Adrenal gland (tissue), 12 donors: ENCODE results near the gene E2F1. TPM values are rescaled to one million over a fixed set of nuclear protein-coding genes. Genes with fewer than 3 reads are reported as not detected.

Source experiments
- DNase-seq, 7 donors: peaks; one replicate each; pipeline ENCODE4 v3.0.0-alpha.2; 2019 to 2020
- H3K27ac ChIP-seq, 5 donors: fragments of 200-600 bp; sonication (generic) in 4 of 5; 1 replicate in 3 of 5; 2 replicates in 2 of 5; pipeline versions ENCODE4 v1.5.1 to v1.8.0; 2016 to 2020; ENCODE audit warnings: mild to moderate bottlenecking in 1 of 5
- H3K27me3 ChIP-seq: fragments of 200-600 bp; 2 replicates; pipeline ENCODE4 v1.8.0; 2021
- H3K36me3 ChIP-seq, 2 donors: fragments of 200-600 bp; replicated peaks in 1 of 2; 1 replicate in 1 of 2; 2 replicates in 1 of 2; pipeline versions ENCODE4 v1.5.1 to v1.8.0; 2018 to 2022
- H3K4me1 ChIP-seq, 2 donors: fragments of 200-600 bp; replicated peaks in 1 of 2; 1 replicate in 1 of 2; 2 replicates in 1 of 2; pipeline versions ENCODE4 v1.5.1 to v1.8.0; 2018 to 2021
- H3K4me3 ChIP-seq, 4 donors: fragments of 200-600 bp; sonication (generic) in 3 of 4; one replicate each; pipeline ENCODE4 v1.5.1; 2016 to 2018
- H3K9me3 ChIP-seq, 3 donors: fragments of 200-600 bp; sonication (generic) in 1 of 3; replicated peaks in 1 of 3; 1 replicate in 2 of 3; 2 replicates in 1 of 3; pipeline versions ENCODE4 v1.5.1 to v1.8.0; 2016 to 2021
- POLR2A ChIP-seq, 2 donors: fragments of 450-650 bp; IDR thresholded peaks; one replicate each; pipeline ENCODE4 v1.6.1; 2017; ENCODE audit warnings: antibody characterized with exemption in 2 of 2, mild to moderate bottlenecking in 2 of 2, moderate library complexity in 1 of 2
- WGBS, 4 donors: extraction: QIAGEN DNeasy Blood & Tissue Kit in 2 of 4; methylation state at CpG; one replicate each; pipeline versions ENCODE4 v1.1.5 to v1.1.7; 2013 to 2017; 5-methylcytosine and 5-hydroxymethylcytosine counted together
- intact Hi-C, 2 donors: fragments of 100-400 bp; cut with DNase I; formaldehyde crosslinking; loops; one replicate each; pipeline versions ENCODE4 v1.14.1 to v1.15.0; 2022 to 2023
- polyA plus RNA-seq, 3 donors: library from polyadenylated mRNA; stranded (reverse); fragments of 200-250 nt in 2 of 3; fragments of 350-450 nt in 1 of 3; fragmentation: Illumina TruSeq in 1 of 3; extraction: RNeasy Lipid Tissue Mini Kit (QIAGEN cat#74804) in 1 of 3; gene quantifications; one replicate each; pipeline ENCODE4 v1.2.3, GENCODE V29; 2013 to 2014
- total RNA-seq, 9 donors: library from RNA; depleted of rRNA in 4 of 9; stranded (reverse); fragments of >200 nt in 4 of 9; fragments of 120-200 nt in 1 of 9; fragmentation: NEBNext Ultra II Directional in 1 of 9; extraction: Animal tissue kit (Norgen Biotek cat#: 25700) in 1 of 9; gene quantifications; one replicate each; pipeline versions ENCODE4 v1.1.0 to v1.2.4, GENCODE V29; 2013 to 2023
- TF ChIP-seq, protein P1 (sequence below), 6 experiments: fragments of 450-650 bp in 4 of 6; fragments of 200-600 bp in 2 of 6; sonication (generic) in 1 of 6; IDR thresholded peaks; 1 replicate in 5 of 6; 2 replicates in 1 of 6; pipeline versions ENCODE4 v1.5.1 to v1.8.0; 2016 to 2021; ENCODE audit warnings: antibody characterized with exemption in 6 of 6, mild to moderate bottlenecking in 2 of 6, moderate library complexity in 1 of 6
- donor health status: healthy with polysubstance abuse.
- donor health status: Bipolar disorder and iron deficiency.
- donor health status: DM: yes; HTN: yes; CAD: no.
- donor health status: DM: no; HTN: no; CAD: no.
- donor health status: DM: no; HTN: no; CAD: no.
- donor health status: DM: yes; HTN: yes; CAD: no.

E2F1 gene
- total and polyA plus RNA-seq, 12 donors: 3.0 to 15.7 (median 5.7) TPM

DNA sequence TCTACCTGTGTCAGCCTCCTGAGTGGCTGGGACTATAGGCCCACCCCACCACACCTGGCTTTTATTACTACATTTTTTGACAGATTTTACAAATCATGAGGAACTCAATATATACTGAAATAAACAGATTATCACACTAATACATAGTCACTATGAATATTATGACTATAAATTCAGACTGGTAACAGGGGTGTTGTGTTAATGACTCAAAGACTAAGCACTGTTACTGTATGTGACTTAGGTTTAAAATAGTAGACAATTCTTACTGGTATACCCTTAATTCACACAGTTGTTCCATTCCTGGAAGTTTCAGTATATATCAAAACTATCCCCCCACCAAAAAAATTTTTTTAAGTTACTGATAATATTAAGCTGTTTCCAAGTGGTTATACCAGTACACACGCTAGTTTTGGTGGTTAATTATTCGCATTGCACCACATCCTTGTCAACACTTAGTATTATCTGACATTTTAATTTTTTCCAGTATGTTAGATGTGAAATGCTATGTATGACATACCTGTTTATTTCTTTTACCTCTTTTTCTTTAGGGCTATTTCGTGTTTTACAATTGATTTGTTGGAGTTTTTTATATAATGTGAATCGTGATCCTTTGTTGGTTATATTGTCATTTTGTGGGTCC lies 58.5 kb downstream of the E2F1 start:
- intact Hi-C loops: no loop called here
- H3K27ac ChIP-seq: no peak overlapping the region
- TF ChIP-seq, protein P1, sequence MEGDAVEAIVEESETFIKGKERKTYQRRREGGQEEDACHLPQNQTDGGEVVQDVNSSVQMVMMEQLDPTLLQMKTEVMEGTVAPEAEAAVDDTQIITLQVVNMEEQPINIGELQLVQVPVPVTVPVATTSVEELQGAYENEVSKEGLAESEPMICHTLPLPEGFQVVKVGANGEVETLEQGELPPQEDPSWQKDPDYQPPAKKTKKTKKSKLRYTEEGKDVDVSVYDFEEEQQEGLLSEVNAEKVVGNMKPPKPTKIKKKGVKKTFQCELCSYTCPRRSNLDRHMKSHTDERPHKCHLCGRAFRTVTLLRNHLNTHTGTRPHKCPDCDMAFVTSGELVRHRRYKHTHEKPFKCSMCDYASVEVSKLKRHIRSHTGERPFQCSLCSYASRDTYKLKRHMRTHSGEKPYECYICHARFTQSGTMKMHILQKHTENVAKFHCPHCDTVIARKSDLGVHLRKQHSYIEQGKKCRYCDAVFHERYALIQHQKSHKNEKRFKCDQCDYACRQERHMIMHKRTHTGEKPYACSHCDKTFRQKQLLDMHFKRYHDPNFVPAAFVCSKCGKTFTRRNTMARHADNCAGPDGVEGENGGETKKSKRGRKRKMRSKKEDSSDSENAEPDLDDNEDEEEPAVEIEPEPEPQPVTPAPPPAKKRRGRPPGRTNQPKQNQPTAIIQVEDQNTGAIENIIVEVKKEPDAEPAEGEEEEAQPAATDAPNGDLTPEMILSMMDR (IDR thresholded peaks at IDR 0.05): no peak
- no peak for TF ChIP-seq POLR2A (IDR thresholded peaks at IDR 0.05)
- no peak for DNase-seq
- H3K36me3 ChIP-seq: peaks cover 0 to 27% of the 10 kb centered on the region in 2 donors
- no peaks in the 10 kb centered on the region for H3K4me1 ChIP-seq
- 96 to 98% (median 97%) methylated on average over 4 of the region's 4 CpGs for WGBS, 4 donors
- no peaks in the 10 kb centered on the region for H3K9me3 ChIP-seq
- no peak overlapping the region for H3K4me3 ChIP-seq
- H3K27me3 ChIP-seq: no peaks in the 10 kb centered on the region

GRCh38 chr20:33626190-33626589 lies 60.0 kb downstream of the E2F1 start:
- no peak for DNase-seq
- TF ChIP-seq, protein P1 (IDR thresholded peaks at IDR 0.05): no peak
- TF ChIP-seq POLR2A (IDR thresholded peaks at IDR 0.05): no peak
- peaks cover 0 to 27% of the 10 kb centered on the region in 2 donors for H3K36me3 ChIP-seq
- H3K27me3 ChIP-seq: no peaks in the 10 kb centered on the region
- no peak overlapping the region for H3K4me3 ChIP-seq
- H3K27ac ChIP-seq: no peak overlapping the region
- no peaks in the 10 kb centered on the region for H3K9me3 ChIP-seq
- no peaks in the 10 kb centered on the region for H3K4me1 ChIP-seq
- intact Hi-C loops: no loop called here
- WGBS, 4 donors: 95 to 96% (median 96%) methylated on average over 4 of the region's 4 CpGs

Other genes starting within 250 kb of the E2F1 start
- gene SNTA1, start 242.6 kb downstream of the E2F1 start, total RNA-seq: 10 to 100 TPM; 11.5 to 73.2 (median 29.6) TPM
- 10 to 100 TPM in 2 of 3 donors, 1 to 10 TPM in 1; 4.3 to 42.2 (median 29.3) TPM for gene SNTA1, start 242.6 kb downstream of the E2F1 start, polyA plus RNA-seq
- gene CBFA2T2, start 196.3 kb downstream of the E2F1 start, total RNA-seq: 10 to 100 TPM in 5 of 9 donors, 1 to 10 TPM in 4; 5.7 to 16.7 (median 10.2) TPM
- 10 to 100 TPM in 1 of 3 donors, 1 to 10 TPM in 2; 5.3 to 10.3 (median 6.5) TPM for gene CBFA2T2, start 196.3 kb downstream of the E2F1 start, polyA plus RNA-seq
- under 1 TPM in 3 of 9 donors, not detected in 6; 0.06 to 0.32 (median 0.14) TPM for gene C20orf144, start 24.1 kb downstream of the E2F1 start, total RNA-seq
- gene C20orf144, start 24.1 kb downstream of the E2F1 start, polyA plus RNA-seq: under 1 TPM in 2 of 3 donors, not detected in 1; 0.10 to 0.16 TPM
- 1 to 10 TPM in 4 of 9 donors, under 1 TPM in 5; 0.38 to 3.1 (median 0.75) TPM for gene ACTL10, start 19.4 kb downstream of the E2F1 start, total RNA-seq
- gene ACTL10, start 19.4 kb downstream of the E2F1 start, polyA plus RNA-seq: under 1 TPM; 0.18 to 0.48 (median 0.47) TPM
- 100 to 1,000 TPM in 7 of 9 donors, 10 to 100 TPM in 2; 79.7 to 187 (median 140) TPM for gene NECAB3, start 12.0 kb downstream of the E2F1 start, total RNA-seq
- gene NECAB3, start 12.0 kb downstream of the E2F1 start, polyA plus RNA-seq: 100 to 1,000 TPM in 2 of 3 donors, 10 to 100 TPM in 1; 23.4 to 279 (median 174) TPM
- 10 to 100 TPM; 11.9 to 47.4 (median 23.7) TPM for gene PXMP4, start 33.9 kb upstream of the E2F1 start, total RNA-seq
- gene PXMP4, start 33.9 kb upstream of the E2F1 start, polyA plus RNA-seq: 10 to 100 TPM in 2 of 3 donors, 1 to 10 TPM in 1; 6.8 to 19.0 (median 16.3) TPM
- gene ZNF341, start 45.6 kb upstream of the E2F1 start, total RNA-seq: 1 to 10 TPM; 1.1 to 4.8 (median 2.1) TPM
- 1 to 10 TPM; 1.3 to 9.2 (median 5.7) TPM for gene ZNF341, start 45.6 kb upstream of the E2F1 start, polyA plus RNA-seq
- gene CHMP4B, start 125.0 kb upstream of the E2F1 start, total RNA-seq: 100 to 1,000 TPM in 5 of 9 donors, 10 to 100 TPM in 4; 55.1 to 132 (median 101) TPM
- gene CHMP4B, start 125.0 kb upstream of the E2F1 start, polyA plus RNA-seq: 100 to 1,000 TPM in 1 of 3 donors, 10 to 100 TPM in 2; 68.5 to 150 (median 86.3) TPM